ENCODE data around the gene GDI2. TPM values are rescaled to one million over a fixed set of nuclear protein-coding genes. Genes with fewer than 3 reads are reported as not detected.

Gene GDI2
- total and polyA plus RNA-seq, 9 of the 15 experiments (the other 6 are each of a cell fraction or from before 2014, with no cell fraction given), result 262 to 424 (median 287) TPM

GRCh38 chr10:5813341-5814109, at the start of gene GDI2 (continued):
- TF ChIP-seq, protein P1, sequence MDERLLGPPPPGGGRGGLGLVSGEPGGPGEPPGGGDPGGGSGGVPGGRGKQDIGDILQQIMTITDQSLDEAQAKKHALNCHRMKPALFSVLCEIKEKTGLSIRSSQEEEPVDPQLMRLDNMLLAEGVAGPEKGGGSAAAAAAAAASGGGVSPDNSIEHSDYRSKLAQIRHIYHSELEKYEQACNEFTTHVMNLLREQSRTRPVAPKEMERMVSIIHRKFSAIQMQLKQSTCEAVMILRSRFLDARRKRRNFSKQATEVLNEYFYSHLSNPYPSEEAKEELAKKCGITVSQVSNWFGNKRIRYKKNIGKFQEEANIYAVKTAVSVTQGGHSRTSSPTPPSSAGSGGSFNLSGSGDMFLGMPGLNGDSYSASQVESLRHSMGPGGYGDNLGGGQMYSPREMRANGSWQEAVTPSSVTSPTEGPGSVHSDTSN (CRISPR knock-in tag; IDR thresholded peaks at IDR 0.05; ENCODE audit: low read depth), result peak; percentile 81
- TF ChIP-seq, protein P1 (tag; conservative IDR thresholded peaks at IDR 0.05; ENCODE audit: low read depth), result peak; percentile 96
- TF ChIP-seq, protein P2, sequence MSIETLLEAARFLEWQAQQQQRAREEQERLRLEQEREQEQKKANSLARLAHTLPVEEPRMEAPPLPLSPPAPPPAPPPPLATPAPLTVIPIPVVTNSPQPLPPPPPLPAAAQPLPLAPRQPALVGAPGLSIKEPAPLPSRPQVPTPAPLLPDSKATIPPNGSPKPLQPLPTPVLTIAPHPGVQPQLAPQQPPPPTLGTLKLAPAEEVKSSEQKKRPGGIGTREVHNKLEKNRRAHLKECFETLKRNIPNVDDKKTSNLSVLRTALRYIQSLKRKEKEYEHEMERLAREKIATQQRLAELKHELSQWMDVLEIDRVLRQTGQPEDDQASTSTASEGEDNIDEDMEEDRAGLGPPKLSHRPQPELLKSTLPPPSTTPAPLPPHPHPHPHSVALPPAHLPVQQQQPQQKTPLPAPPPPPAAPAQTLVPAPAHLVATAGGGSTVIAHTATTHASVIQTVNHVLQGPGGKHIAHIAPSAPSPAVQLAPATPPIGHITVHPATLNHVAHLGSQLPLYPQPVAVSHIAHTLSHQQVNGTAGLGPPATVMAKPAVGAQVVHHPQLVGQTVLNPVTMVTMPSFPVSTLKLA (conservative IDR thresholded peaks at IDR 0.05), result peak; percentile 96 to 99
- TF ChIP-seq THAP12 (CRISPR knock-in tag; IDR thresholded peaks at IDR 0.05), result peak; percentile 84; the same call in 1 of the 2 replicates
- peak; percentile 80 for TF ChIP-seq GMEB1 (CRISPR knock-in tag; IDR thresholded peaks at IDR 0.05)
- TF ChIP-seq, protein P3, sequence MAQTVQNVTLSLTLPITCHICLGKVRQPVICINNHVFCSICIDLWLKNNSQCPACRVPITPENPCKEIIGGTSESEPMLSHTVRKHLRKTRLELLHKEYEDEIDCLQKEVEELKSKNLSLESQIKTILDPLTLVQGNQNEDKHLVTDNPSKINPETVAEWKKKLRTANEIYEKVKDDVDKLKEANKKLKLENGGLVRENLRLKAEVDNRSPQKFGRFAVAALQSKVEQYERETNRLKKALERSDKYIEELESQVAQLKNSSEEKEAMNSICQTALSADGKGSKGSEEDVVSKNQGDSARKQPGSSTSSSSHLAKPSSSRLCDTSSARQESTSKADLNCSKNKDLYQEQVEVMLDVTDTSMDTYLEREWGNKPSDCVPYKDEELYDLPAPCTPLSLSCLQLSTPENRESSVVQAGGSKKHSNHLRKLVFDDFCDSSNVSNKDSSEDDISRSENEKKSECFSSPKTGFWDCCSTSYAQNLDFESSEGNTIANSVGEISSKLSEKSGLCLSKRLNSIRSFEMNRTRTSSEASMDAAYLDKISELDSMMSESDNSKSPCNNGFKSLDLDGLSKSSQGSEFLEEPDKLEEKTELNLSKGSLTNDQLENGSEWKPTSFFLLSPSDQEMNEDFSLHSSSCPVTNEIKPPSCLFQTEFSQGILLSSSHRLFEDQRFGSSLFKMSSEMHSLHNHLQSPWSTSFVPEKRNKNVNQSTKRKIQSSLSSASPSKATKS (CRISPR knock-in tag; IDR thresholded peaks at IDR 0.05), result no peak
- 0 out of 2 replicates have a peak, but pooled peaks have one; percentile 9 for TF ChIP-seq NFXL1 (CRISPR knock-in tag; IDR thresholded peaks at IDR 0.05)
- TF ChIP-seq RB1 (IDR thresholded peaks at IDR 0.05; ENCODE audit: low read depth), result peak; percentile 95

Data from K562 (cell line).